Iris pigment epithelial cell (primary cell): ENCODE measurements around the gene FAM53B.
"Not testable (repeated sequence)": the region's sequence is repeated elsewhere in the genome, so short reads cannot be mapped to it uniquely, and the experiment has no call there.

Source experiments
- DNase-seq: peaks from one replicate; pipeline ENCODE4 v3.0.0-alpha.2; 2011; ENCODE audit warnings: low read depth

FAM53B gene, protein sequence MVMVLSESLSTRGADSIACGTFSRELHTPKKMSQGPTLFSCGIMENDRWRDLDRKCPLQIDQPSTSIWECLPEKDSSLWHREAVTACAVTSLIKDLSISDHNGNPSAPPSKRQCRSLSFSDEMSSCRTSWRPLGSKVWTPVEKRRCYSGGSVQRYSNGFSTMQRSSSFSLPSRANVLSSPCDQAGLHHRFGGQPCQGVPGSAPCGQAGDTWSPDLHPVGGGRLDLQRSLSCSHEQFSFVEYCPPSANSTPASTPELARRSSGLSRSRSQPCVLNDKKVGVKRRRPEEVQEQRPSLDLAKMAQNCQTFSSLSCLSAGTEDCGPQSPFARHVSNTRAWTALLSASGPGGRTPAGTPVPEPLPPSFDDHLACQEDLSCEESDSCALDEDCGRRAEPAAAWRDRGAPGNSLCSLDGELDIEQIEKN

DNA sequence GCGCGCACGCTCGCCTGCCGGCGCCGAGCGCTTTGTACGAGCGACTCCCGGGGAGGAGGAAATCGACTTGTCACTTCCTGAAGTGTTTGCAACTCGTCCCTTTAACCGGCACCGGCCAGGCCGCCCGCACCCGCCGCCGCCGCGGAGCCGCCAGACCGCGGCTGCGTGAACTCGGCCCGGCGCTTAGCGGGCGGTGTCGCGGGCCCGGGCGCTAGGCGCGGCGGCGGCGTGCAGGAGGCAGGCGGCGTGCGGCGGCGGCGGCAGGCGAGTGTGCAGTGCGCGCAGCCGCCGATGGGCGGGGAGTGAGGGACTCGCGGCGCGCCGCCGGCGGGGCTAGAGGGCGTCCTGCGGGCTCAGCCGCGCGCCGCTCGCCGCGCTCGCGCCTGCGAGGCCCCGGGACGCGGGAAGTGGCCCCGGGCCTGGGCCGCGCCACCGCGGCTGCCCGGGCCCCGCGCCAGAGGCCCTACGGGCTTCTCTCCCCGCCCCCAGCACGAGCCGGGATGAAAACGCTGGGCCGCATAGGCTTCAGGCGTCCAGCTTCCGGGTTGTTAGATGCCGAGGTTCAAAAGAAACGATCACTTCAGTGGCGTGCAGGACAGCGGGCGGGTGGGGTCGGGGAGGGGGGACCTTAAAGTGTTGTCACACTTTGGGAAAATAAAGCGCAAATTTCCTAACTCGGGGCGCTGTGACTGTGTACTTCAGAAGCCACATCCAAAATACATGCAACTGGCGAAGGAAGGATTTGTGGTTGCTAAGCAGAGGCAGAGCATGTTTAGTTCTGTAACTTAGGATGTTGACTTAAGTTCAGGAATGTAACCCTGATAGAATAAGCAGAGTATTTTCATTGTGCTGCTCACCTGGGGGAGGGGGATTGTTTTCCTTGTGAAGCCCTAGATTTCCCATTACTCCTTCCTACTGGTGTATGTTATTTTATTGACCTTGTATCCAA lies at the start of gene FAM53B:
TSS of gene FAM53B (minus strand) at position 277 of the 949 bp plus-strand sequence. CDS start 37,665 bp downstream, outside the sequence.
- DNase-seq, result peak; percentile 83

GRCh38 chr10:124792998-124793352 lies 48.8 kb upstream of the FAM53B start:
- DNase-seq, result no peak

DNA sequence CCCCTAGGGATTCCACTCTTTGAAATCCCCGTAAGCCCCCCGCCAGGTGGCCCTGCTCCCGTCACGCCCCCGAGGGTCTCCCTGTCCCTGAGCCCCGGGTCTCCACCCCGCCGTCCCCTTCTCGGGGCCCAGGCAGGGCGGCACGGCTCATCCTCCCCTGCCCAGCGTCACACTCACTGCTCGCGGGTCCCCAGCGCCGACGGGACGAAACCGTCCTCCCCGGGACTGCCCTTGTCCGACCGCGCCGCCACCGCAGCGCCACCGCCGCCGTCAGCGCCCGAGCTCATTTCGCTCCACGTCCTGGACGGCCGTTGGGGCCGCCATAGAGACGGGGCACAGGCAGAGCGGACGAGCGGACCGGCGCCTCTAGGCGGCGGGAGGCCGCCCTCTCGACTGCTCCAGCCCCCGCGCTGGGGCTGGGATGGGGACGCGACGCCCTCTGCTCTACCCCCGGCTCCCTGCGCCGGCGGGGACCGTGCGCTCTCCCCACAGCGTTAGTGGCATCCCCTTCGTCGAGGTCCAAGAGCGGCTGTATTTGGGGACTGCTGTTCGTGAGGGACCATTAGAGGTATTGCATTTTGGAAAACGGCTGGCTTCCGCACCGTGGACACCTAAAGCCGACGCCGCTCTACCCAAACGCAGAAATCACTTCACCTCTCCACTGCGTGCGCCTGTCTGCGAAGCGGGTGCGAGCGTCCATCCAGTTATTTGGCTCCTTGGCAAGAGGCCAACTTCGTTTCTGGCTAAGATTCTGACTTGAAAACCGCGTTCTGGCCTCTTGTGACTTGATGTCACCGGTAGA lies 47.6 kb upstream of the FAM53B start, which contains the start of gene EEF1AKMT2:
TSS of gene EEF1AKMT2 (minus strand) at position 341 of the 802 bp plus-strand sequence. CDS start at position 287, 54 bp downstream.
- peak; percentile 80 for DNase-seq

DNA sequence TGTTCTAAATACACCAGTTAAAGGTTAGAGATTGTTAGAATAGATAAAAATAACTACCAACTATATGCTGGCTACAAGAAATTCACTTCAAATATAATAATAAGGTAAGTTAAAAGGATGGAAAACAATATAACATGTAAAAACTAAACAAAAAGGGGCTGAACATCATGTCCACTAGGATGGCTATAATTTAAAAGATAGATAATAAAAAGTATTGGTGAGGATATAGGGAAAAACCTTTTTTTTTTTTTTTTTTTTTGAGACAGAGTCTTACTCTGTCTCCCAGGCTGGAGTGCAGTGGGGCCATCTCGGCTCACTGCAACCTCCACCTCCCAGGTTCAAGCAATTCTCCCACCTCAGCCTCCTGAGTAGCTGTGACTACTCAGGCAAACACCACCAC lies 38.7 kb upstream of the FAM53B start:
- DNase-seq, result not testable (repeated sequence)

- no peak for DNase-seq
These were observed 24.6 kb upstream of the FAM53B start for GRCh38 chr10:124768791-124769190.

GRCh38 chr10:124765256-124765655 lies 21.1 kb upstream of the FAM53B start:
- DNase-seq, result no peak

DNA sequence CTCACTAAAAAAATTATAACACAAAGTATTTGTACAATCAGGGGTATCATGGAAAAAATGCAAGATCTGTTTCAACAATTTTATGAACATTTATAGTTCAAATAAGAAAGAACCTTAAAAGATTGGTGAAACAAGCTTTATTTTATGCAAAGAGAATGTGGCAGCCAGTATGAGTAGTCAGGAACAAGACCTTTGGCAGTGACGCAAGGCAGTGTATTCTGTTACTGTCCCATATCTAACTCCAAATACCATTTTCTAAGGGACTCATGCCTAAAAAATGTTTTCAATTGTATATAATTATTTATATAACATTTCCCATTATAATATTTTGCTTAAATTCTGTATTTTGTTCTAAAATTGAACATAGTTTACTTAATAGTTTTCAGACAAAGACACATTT lies 19.1 kb upstream of the FAM53B start:
- peak; percentile 24 for DNase-seq

- no peak for DNase-seq
These were observed 18.1 kb upstream of the FAM53B start for GRCh38 chr10:124762281-124762680.

- no peak for DNase-seq
These were observed 12.2 kb upstream of the FAM53B start for GRCh38 chr10:124756156-124756903.

- DNase-seq, result no peak
These were observed 11.4 kb upstream of the FAM53B start for GRCh38 chr10:124755581-124755980.

- DNase-seq, result no peak
These were observed 10.0 kb upstream of the FAM53B start for GRCh38 chr10:124754227-124754626.

GRCh38 chr10:124748953-124749645 lies 4.9 kb upstream of the FAM53B start:
- no peak for DNase-seq

- no peak for DNase-seq
These were observed 4.0 kb upstream of the FAM53B start for GRCh38 chr10:124748166-124748565.

DNA sequence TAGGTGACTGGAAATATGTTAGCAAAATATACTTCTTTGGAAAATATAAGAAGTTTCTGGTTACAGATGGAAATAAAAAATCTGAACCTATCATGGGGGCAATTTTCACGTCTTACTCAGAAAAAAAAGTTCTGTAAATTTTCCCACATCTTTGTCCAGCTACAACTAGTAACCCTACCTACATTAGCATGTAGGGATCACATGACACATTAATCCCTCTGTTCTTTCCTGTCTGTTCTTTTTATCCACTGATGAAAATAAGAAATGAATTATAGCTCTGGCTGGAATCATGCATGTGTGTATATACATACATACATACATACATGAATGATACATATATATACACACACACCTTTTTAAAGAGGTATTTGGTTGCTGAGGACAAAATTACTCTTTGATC lies 3.6 kb upstream of the FAM53B start:
- no peak for DNase-seq

DNA sequence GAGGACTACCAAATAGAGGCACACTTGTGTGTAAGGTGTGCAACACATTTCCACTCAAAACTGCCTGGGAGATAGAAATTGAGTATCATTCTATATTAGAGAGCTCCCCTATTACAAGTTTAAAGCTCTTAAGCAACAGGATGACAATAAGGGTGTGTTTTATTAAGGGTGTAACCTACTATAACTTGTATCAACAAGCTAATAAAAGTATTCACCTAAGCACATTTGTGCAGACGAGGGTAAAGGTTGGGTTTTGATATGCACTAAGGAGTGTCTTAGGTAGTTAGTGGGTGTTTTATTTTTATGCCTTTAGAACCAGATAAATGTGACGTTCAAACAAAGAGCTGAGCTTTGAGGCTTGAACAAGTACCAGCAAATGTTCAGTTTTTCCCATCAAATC lies 2.8 kb upstream of the FAM53B start:
- DNase-seq, result no peak

GRCh38 chr10:124746447-124746846 lies 2.3 kb upstream of the FAM53B start:
- not testable (repeated sequence) for DNase-seq

GRCh38 chr10:124745673-124746072 lies 1.5 kb upstream of the FAM53B start:
- peak; percentile 65 for DNase-seq

- no peak for DNase-seq
These were observed 1.1 kb upstream of the FAM53B start for GRCh38 chr10:124745252-124745651.

GRCh38 chr10:124743191-124744101 lies 732 bp downstream of the FAM53B start:
- peak; percentile 44 for DNase-seq
